ENCODE results near the gene RAB4A. TPM values are rescaled to one million over a fixed set of nuclear protein-coding genes. Genes with fewer than 3 reads are reported as not detected.

The RAB4A gene
- total and polyA plus RNA-seq, 2 of the 8 experiments (the other 6 are each of a cell fraction or from before 2014, with no cell fraction given) = 13.3 to 68.8 TPM

DNA sequence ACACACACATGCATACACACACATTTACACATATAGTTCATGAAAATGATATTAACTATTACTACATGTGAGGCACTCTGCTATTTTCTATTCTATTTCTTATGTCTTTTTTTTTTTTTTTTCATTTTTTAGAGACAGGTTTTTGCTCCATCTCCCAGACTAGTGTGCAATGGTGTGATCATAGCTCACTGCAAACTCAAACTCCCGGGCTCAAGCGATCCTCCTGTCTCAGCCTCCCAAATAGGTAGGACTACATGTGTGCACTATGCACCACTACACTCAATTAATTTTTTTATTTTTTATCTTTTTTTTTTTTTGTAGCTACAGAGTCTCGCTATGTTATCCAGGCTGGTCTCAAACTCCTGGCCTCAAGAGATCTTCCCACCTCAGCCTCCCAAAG lies 48.8 kb upstream of the RAB4A start:
- H4K8ac ChIP-seq (ENCODE audit: extremely low read depth, insufficient read depth, low read length) = no peak overlapping the region
- H3K4me1 ChIP-seq (replicated peaks in 1 of 4; ENCODE audit: control insufficient read depth in 3 of 4, insufficient read depth in 4 of 4, low read length in 3 of 4) = peaks cover 0 to 9% (median 2%) of the 10 kb centered on the region in 4 experiments; a peak in 5 of 7 replicates
- no peak overlapping the region for H2BK5ac ChIP-seq (ENCODE audit: low read depth, low read length)
- H3K4me3 ChIP-seq (ENCODE audit: extremely low read depth in 1 of 4, insufficient read depth in 2 of 4, low read depth in 3 of 4, low read length in 4 of 4) = no peak overlapping the region
- no peak overlapping the region for H2BK15ac ChIP-seq (ENCODE audit: low read length)
- TF ChIP-seq RBBP5 (IDR thresholded peaks at IDR 0.05; ENCODE audit: borderline replicate concordance, low read depth, low read length) = no peak
- TF ChIP-seq HDAC6 (IDR thresholded peaks at IDR 0.05; ENCODE audit: low read depth, low read length) = no peak
- no peak for TF ChIP-seq CBX8 (IDR thresholded peaks at IDR 0.05; ENCODE audit: borderline replicate concordance, low read depth, low read length)
- TF ChIP-seq JUND (IDR thresholded peaks at IDR 0.05; ENCODE audit: low read length) = no peak
- TF ChIP-seq SIRT6 (IDR thresholded peaks at IDR 0.05; ENCODE audit: low read length) = no peak
- TF ChIP-seq SIX5 (IDR thresholded peaks at IDR 0.05; ENCODE audit: low read depth, low read length) = no peak
- TF ChIP-seq PHF8 (conservative IDR thresholded peaks at IDR 0.05; ENCODE audit: low read depth, low read length) = no peak
- TF ChIP-seq CREB1 (IDR thresholded peaks at IDR 0.05) = no peak
- TF ChIP-seq CBX5 (IDR thresholded peaks at IDR 0.05; ENCODE audit: low read depth, low read length) = no peak
- CTCF ChIA-PET (ENCODE audit: partially characterized antibody) = interaction anchor here (0.8 to 1.6 kb wide), 4 partner anchors 21 to 163 kb away, joined by 3 to 4 read pairs (median 4); no protein-coding TSS in a partner anchor
- DNase-seq (ENCODE audit: low read depth in 1 of 2, low spot score in 2 of 2) (no peak), FAIRE-seq (no peak)
- H3K79me2 ChIP-seq (ENCODE audit: control insufficient read depth in 1 of 2, insufficient read depth in 2 of 2, low read length in 2 of 2) = no peaks in the 10 kb centered on the region
- no peak overlapping the region for H2BK12ac ChIP-seq (ENCODE audit: low read depth, low read length)
- 94% methylated on average over 3 of the region's 3 CpGs; no CpG with 5 or more reads in 1 of the 2 experiments for WGBS, 2 experiments (ENCODE audit: extremely low coverage in 1 of 2, insufficient coverage in 1 of 2, insufficient read length in 1 of 2, insufficient replicate concordance in 2 of 2, low coverage in 1 of 2, low lambda C conversion rate in 2 of 2, missing lambda C conversion rate in 1 of 2)
- no peaks in the 10 kb centered on the region for H3K79me1 ChIP-seq (ENCODE audit: low read depth, low read length)
- H3K18ac ChIP-seq (ENCODE audit: extremely low read depth, low read length) = no peak overlapping the region
- peaks cover 8% of the 10 kb centered on the region for H3K23me2 ChIP-seq (ENCODE audit: low read depth, low read length)
- no peaks in the 10 kb centered on the region for H3K9me3 ChIP-seq (ENCODE audit: insufficient read depth in 2 of 2, low read depth in 1 of 2, low read length in 1 of 2)
- no peak overlapping the region for H3K56ac ChIP-seq (replicated peaks; ENCODE audit: insufficient read length, low read depth, low read length)
- POLR2A ChIA-PET (ENCODE audit: partially characterized antibody) = interaction anchor here (1.5 kb wide), 1 partner anchor 18 kb away, joined by 4 read pairs; no protein-coding TSS in a partner anchor
- H4K5ac ChIP-seq (ENCODE audit: insufficient read length, low read depth, low read length) = no peak overlapping the region
- no peak overlapping the region for H3K4ac ChIP-seq (replicated peaks; ENCODE audit: insufficient read length, low read depth, low read length)
- H3K23ac ChIP-seq (ENCODE audit: insufficient read length) = no peak overlapping the region
- H3K14ac ChIP-seq (ENCODE audit: insufficient read length) = no peak overlapping the region
- H2AFZ ChIP-seq (ENCODE audit: low read length) = no peak overlapping the region
- no peak overlapping the region for H3K27ac ChIP-seq (ENCODE audit: low read depth, low read length)
- no peak overlapping the region for H3K9ac ChIP-seq (replicated peaks in 1 of 4; ENCODE audit: extremely low read depth in 1 of 4, low read depth in 3 of 4, low read length in 3 of 4)
- no peak overlapping the region for H2BK120ac ChIP-seq (replicated peaks; ENCODE audit: low read depth, low read length)
- peaks cover 0 to 2% of the 10 kb centered on the region in 2 experiments for H4K20me1 ChIP-seq (replicated peaks in 1 of 2; ENCODE audit: control insufficient read depth in 1 of 2, insufficient read depth in 2 of 2, low read length in 2 of 2)
- H2BK20ac ChIP-seq (ENCODE audit: low read length) = no peak overlapping the region
- no peaks in the 10 kb centered on the region for H3K27me3 ChIP-seq (replicated peaks in 1 of 4; ENCODE audit: control insufficient read depth in 3 of 4, extremely low read depth in 1 of 4, insufficient read depth in 3 of 4, low read length in 3 of 4)
- H3K4me2 ChIP-seq (ENCODE audit: insufficient read depth in 1 of 2, low read depth in 2 of 2, low read length in 2 of 2) = no peak overlapping the region
- H3K36me3 ChIP-seq (ENCODE audit: control insufficient read depth in 2 of 4, insufficient read depth in 4 of 4, low read length in 3 of 4) = no peaks in the 10 kb centered on the region
- no peak overlapping the region for H2AK5ac ChIP-seq (ENCODE audit: low read depth, low read length)
- no peak overlapping the region for H4K91ac ChIP-seq (replicated peaks; ENCODE audit: insufficient read length, low read length)
